Measurements from ENCODE around the gene IFRD1.
"Not testable (repeated sequence)": the region's sequence is repeated elsewhere in the genome, so short reads cannot be mapped to it uniquely, and the experiment has no call there.

Gene IFRD1

DNA sequence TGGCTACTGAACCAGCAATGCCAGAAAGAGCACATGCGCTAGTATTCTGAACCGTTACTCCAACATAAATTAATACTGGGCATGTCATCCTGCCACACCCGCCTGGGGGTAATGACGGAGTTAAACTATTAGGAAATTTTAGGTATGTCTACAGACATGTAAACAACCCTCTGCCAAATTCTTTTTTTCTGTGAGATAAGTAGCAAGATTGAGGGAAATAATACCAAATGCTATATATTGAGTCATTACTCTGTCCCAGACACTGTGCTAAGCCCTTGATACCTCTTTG lies 37.9 kb downstream of the IFRD1 start:
- DNase-seq, result no peak

GRCh38 chr7:112492186-112492585 lies 41.9 kb downstream of the IFRD1 start:
- DNase-seq, result no peak

GRCh38 chr7:112494656-112495055 lies 44.4 kb downstream of the IFRD1 start:
- DNase-seq, result no peak

GRCh38 chr7:112495156-112495788 lies 45.0 kb downstream of the IFRD1 start:
- peak; percentile 41 for DNase-seq

DNA sequence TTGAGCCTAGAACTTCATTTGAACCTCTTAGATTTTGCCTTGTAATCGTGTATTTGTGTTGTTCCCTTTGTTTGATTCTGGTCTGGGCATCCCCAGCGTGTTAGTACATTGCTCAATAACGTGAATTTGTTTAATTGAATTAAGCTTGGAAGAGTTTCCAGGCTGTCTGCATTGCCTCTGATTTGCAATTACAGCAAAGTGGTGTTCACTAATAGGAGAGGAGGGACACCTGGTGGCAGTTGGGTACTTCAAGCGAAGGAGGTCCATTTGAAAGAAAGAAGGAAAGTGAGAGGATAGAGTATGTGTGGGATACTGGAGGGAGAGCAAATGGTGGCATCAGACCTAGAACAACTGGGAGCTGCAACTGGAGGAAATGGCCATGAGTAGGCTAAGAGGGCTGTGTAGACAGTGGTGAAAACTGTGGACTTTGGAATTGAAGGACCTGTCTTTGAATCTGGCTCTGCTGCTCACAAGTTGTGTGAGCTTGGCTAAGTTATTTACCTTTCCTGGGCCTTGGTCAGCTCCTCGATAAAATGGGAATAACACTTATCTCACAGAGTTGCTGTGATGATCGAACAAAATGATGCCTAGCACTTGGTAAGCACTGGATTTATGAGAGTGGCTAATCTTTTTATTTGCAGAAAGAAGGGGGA lies 45.7 kb downstream of the IFRD1 start:
- DNase-seq, result peak; percentile 66

- DNase-seq, result no peak
Observed at GRCh38 chr7:112497481-112497880, 47.2 kb downstream of the IFRD1 start.

DNA sequence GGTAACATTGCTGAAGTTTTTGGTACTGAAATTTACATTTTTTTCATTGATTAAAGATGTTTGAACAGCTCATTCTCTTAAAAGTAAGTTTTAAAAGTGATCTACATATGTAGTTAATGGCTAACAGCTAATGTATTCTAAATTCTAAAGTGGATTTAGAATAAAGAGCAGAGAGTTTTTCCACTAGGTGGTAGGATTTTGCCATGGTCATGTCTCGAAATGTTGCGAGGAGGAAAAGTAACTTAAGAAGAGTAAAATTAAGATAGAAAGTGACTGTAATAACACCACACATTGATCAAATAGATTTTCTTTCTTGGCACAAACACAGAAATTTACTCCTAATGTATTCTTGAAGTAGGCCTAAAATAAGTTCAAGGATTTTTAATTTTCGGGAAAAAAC lies 50.4 kb downstream of the IFRD1 start:
- no peak for DNase-seq

GRCh38 chr7:112501801-112502503 lies 51.7 kb downstream of the IFRD1 start:
- DNase-seq, result no peak

- no peak for DNase-seq
Observed at GRCh38 chr7:112502700-112503099, 52.4 kb downstream of the IFRD1 start.

- no peak for DNase-seq
Observed at GRCh38 chr7:112503361-112503972, 53.2 kb downstream of the IFRD1 start.

DNA sequence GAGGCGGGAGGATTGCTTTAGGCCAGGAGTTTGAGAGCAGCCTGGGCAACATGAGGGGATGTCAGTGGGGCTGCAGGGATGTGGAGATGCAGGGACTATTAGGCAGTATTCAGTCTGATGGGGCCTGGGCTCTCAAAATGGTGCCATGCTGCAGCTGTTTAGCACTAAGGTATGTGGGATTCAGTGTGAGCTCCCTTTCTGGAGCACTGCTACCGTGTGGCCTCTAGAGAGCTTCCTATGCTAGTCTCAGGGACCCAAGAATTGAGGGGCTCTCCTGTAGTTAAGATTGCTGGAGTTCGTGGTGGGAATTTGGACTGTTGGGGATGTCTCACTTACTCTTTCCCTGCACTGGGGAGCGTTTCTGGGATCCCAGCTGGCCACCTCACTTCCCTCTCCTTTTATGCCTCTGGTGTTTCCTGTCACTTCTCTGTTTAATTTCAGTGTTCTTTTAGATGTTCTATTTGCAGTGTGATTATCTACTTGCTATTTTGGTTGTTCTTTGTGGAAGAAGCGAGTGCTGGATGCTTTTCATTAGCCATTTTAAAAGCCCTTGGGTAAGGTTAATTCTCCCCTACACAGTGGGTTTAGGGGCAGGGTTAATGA lies 53.9 kb downstream of the IFRD1 start:
- no peak for DNase-seq

GRCh38 chr7:112505495-112505894 lies 55.2 kb downstream of the IFRD1 start:
- DNase-seq, result no peak

- DNase-seq, result no peak
Observed at GRCh38 chr7:112508404-112508803, 58.1 kb downstream of the IFRD1 start.

DNA sequence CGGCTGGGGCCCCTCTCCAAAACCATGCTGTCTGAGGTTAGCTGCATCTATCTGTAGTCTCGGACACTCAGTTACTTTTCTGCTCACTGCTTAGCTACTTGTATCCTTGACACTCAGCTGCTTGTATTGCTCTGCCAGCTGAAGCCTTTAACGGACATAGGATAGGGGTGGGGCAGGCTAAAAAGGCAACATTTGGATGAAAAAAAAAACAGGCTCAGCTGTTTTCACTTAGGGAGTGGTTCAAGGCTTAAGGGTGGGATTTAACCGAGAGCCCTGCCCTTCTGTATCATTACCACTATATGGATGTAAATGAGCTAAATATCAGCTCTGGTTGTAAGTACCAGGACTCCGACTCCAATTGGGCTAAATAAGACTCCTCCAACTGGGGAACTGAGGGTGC lies 59.1 kb downstream of the IFRD1 start:
- DNase-seq, result no peak

DNA sequence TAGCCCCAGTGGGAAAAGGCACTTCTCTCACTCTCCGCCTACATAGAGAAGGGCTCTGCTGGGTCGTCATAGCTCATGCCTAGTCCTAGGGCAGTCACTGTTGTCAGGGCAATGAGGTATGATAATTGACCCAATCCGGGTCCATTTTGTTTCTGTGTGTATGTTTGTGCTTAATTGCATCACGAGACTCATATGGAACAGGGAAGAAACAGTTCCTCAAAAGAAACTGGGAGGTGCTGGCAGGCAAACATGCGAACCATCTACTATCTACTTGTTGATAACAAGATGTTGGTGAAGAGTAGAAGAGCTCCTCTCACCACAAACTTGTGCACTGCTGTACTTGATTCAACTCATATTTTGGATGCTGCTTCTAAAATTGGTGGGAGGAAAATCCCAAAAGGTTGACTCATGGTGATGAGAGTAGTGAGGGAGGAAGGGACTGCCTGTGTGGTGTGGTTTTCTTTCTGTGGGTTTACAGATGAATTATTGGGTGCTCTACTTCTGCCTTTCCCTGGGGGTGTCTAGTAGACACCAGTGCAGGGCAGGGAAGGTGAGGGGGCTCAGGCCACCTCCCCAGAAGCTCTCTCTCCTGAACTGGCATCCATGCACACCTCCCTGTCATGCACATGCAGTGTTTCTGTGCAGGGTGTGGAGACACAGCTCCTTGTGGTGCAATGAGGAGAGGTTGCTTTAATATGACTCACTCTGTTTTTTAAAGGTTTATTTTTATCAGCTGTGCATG lies 59.9 kb downstream of the IFRD1 start:
- DNase-seq, result peak; percentile 88

- DNase-seq, result no peak
Observed at GRCh38 chr7:112510743-112511110, 60.5 kb downstream of the IFRD1 start.

DNA sequence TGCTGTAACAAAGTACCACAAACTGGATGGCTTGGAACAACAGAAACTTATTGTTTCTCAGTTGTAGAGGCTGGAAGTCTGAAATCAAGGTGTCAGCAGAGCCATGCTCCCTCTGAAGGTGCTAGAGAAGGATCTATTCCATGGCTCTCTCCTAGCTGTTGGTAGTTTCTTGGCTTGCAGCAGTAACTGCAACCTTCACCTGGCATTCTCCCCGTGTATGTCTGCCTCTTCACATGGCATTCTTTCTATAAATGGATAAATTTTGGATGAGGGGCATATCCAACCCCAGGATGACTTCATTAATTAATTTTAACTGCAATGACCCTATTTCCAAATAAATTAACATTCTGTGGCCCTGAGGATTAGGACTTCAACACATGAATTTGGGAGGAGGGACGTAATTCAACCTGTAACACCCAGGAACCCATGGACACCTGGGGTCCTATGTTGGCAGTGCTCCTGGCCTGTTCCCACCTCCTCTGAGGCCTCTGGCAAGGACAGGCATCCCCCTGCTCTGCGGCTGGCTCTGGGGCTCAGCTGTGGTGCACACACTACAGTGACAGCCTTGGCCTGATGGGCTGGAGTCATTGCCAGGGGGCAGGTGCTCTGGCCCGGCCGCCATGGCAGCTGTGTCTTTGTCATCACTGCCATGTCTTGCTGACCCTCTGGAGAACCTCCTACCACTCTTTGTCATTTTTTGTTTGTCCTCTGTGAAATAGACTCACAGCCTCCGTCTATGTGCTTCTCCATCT lies 61.4 kb downstream of the IFRD1 start:
- DNase-seq, result no peak

GRCh38 chr7:112512451-112513210 lies 62.4 kb downstream of the IFRD1 start:
- no peak for DNase-seq

DNA sequence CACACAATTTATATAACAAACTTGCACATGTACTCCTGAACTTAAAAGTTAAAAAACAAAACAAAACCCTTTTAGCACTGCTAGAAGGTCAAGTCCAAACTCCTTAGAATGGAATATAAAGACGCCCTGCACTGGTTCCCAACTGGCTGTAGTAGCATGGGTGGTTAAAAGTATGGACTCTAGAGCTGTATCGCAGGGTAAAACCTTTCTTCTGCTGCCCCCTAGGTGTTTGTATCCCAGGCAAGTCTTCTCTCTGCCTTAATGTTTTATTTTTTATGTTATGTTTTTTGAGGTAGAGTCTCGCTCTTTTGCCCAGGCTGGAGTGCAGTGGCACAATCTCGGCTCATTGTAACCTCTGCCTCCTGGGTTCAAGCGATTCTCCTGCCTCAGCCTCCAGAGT lies 65.7 kb downstream of the IFRD1 start:
- no peak for DNase-seq

DNA sequence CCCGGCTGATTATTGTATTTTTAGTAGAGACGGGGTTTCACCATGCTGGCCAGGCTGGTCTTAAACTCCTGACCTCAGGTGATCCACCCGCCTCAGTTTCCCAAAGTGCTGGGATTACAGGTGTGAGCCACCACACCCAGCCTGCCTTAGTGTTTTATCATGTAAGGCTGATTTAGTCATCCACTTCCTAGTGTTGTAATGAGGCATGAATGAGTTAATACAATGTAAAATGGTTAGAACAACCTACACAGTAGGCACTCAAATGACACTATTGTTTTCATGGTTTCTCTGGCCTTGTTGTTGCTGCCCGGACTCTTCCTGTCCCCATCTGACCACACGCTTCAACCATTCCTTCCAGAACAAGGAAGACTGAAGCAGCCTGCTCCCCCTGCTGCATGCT lies 66.2 kb downstream of the IFRD1 start:
- not testable (repeated sequence) for DNase-seq

GRCh38 chr7:112517487-112517886 lies 67.2 kb downstream of the IFRD1 start:
- no peak for DNase-seq
